Hematopoietic multipotent progenitor cell treated with erythropoietin and hydrocortisone succinate and interleukin-3 and kit ligand, for 6 days (in vitro differentiated cells): ENCODE results near the gene PLEKHG4.

Source experiments
- DNase-seq: peaks from one replicate; pipeline ENCODE4 v3.0.0-alpha.2; 2015

Gene PLEKHG4, protein sequence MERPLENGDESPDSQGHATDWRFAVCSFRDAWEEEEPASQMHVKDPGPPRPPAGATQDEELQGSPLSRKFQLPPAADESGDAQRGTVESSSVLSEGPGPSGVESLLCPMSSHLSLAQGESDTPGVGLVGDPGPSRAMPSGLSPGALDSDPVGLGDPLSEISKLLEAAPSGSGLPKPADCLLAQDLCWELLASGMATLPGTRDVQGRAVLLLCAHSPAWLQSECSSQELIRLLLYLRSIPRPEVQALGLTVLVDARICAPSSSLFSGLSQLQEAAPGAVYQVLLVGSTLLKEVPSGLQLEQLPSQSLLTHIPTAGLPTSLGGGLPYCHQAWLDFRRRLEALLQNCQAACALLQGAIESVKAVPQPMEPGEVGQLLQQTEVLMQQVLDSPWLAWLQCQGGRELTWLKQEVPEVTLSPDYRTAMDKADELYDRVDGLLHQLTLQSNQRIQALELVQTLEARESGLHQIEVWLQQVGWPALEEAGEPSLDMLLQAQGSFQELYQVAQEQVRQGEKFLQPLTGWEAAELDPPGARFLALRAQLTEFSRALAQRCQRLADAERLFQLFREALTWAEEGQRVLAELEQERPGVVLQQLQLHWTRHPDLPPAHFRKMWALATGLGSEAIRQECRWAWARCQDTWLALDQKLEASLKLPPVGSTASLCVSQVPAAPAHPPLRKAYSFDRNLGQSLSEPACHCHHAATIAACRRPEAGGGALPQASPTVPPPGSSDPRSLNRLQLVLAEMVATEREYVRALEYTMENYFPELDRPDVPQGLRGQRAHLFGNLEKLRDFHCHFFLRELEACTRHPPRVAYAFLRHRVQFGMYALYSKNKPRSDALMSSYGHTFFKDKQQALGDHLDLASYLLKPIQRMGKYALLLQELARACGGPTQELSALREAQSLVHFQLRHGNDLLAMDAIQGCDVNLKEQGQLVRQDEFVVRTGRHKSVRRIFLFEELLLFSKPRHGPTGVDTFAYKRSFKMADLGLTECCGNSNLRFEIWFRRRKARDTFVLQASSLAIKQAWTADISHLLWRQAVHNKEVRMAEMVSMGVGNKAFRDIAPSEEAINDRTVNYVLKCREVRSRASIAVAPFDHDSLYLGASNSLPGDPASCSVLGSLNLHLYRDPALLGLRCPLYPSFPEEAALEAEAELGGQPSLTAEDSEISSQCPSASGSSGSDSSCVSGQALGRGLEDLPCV

DNA sequence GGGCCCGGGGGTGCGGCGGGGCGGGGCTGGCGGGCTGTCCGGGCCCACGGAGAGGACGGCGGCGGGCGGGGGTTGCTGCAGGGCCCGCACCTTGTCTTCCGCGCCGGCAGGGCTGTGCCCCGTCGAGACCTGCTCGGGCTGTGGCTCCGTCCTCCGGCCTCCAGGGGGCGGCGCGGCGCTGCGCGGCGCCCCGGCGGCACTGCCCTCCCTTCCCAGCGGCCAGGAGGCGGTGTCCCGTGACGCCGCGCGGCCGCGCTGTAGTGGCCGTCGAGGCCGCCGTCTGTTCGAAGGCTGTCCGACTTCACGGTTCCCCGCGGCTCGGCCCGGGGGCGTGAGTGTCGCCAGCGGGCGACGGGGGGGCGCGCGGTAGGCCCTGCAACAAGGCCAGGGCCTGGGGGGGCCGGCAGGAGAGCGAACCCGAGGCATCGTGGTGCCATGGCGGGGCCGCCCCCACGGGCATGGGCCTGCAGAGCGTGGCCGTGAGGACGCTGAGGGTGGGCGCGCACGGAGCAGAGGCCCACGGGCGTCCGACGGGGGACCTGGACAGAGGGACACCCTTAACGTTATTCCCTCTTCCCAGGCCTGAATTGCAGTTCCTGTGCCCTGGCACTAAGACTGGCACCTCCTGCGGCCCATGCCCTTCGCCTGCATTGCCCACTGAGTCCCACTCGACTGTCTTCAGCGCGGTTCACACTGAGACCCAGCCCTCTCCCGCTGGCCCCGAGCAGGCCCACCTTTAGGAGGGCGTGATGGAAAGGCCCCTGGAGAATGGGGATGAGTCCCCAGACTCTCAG lies at the start of gene PLEKHG4:
Gene PLEKHG4, plus strand, starts transcription at position 237 of the 794 bp plus-strand sequence. Its CDS starts 513 bp downstream, at position 750.
- peak; percentile 86 for DNase-seq

GRCh38 chr16:67229906-67230808 lies 49.2 kb upstream of the PLEKHG4 start:
- DNase-seq = no peak

DNA sequence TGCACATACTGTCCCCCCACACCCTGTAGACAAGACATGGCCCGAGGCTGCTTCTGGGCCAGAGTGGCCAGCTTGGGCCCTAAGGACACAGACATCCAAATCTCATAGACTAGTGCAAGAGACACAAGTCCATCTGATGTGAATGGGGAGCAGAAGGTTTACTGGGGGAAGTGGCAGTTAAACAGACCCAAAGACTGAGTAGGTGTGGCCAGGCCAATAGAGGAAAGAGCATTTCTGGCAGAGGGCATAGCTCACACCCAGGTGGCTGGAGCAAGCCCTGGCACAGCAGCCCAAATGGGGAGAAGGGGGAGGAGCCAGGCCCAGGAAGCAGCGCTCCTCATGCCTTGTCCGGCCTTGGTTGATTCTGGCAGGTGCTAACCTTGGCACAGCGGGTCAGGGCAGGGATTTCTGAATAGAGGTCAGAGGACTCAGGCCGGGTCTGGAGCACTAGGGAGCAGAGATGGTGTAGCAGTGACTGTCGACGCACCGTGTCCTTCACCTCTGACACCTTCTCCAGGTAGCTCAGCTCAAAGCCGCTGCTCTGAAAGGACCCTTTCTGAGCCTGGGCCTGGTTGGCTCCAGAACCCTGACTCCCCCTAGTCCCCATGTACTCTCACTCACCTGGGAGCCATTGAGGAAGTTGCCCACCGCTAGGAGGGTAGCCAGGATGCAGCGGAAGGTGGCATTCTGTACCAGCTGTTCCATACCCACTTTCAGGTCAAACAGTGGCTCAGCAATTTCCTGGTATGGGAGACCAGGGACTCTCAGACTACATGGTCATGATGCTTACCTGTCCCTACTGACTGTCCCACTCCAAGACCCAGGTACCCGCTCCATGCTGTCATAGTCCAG lies 48.3 kb upstream of the PLEKHG4 start:
- no peak for DNase-seq

GRCh38 chr16:67233596-67233995 lies 45.7 kb upstream of the PLEKHG4 start:
- DNase-seq = no peak

DNA sequence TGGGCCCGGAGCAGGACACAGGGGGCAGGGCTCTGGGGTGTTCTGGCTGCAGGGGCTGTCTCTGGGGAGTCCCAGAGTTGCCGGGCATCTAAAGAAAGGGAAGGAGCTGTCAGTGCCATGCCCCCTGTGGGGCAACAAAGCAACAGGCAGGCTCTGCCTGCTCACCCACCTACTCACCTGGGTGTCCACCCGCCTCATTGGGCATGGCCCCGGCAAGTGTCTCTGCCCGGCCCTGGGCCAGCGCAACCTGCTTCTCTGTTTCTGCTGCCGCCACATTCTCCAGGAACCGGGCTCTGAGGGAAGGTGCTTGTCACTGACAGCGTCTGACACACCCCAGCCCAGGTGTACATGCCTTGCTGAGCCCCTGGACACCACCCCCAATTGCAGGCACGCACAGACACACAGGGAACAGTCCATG lies 45.1 kb upstream of the PLEKHG4 start:
- no peak for DNase-seq

DNA sequence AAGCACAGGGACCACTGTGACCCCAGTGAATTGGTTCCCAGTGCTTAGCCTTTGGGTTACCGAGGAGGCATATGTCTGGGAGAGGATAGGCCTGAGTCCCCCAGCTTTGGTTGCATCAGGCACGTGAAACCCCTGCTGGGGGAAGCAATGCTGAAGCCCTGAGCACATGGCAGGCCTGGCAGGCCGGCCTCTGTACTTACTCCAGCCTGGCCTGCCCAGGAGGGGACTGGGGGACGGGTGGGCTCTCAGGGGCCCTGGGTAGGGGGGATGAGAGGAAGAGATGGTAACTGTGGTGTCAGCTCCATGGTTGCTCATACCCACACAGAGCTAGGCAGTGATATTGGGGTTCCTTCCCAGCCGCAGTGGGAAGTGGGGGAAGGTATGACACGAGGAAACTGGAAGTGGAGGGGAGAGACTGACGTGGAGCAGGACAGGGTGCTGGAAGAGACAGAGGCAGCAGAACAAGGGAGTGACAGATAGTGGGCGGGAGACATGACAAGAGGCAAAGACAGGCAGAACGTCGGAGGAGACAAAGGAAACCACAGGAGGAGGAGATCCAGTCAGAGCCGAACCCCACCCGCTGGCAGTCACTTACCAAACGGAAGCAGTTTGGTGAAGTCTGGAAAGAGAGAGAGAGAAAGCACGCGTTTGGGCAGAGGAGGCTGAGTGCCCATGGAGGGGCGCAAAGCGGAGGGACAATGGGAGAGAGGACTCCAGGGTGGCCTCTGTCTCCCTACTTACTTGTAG lies 43.3 kb upstream of the PLEKHG4 start:
- DNase-seq = peak; percentile 87

- peak; percentile 91 for DNase-seq
Observed at GRCh38 chr16:67236563-67237395, 42.6 kb upstream of the PLEKHG4 start.

GRCh38 chr16:67237396-67238277 lies 41.7 kb upstream of the PLEKHG4 start:
- DNase-seq = no peak

- no peak for DNase-seq
Observed at GRCh38 chr16:67238278-67238575, 41.1 kb upstream of the PLEKHG4 start.

GRCh38 chr16:67238806-67239470 lies 40.4 kb upstream of the PLEKHG4 start:
- DNase-seq = no peak

DNA sequence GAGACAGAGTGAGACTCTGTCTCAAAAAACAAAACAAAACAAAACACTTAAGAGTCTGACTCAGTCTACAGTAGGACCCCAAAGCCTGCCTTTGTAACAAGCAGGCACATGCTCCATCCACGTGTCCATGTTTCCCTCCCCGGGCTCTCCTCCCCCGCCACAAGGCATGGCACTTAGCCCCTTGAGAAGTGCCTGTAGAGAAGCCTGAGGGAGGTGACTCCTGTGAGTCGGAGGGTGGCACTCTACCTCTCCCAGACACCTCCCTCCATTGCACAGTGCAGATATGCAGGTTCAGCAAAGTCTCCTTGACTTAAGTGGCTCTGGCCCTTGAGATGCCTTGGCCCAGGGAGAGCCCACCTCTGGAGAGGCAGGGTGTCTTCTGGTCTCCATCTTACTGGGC lies 38.8 kb upstream of the PLEKHG4 start:
- peak; percentile 37 for DNase-seq

GRCh38 chr16:67241008-67241900 lies 38.1 kb upstream of the PLEKHG4 start:
- DNase-seq = no peak

- no peak for DNase-seq
Observed at GRCh38 chr16:67242138-67242730, 37.1 kb upstream of the PLEKHG4 start.

DNA sequence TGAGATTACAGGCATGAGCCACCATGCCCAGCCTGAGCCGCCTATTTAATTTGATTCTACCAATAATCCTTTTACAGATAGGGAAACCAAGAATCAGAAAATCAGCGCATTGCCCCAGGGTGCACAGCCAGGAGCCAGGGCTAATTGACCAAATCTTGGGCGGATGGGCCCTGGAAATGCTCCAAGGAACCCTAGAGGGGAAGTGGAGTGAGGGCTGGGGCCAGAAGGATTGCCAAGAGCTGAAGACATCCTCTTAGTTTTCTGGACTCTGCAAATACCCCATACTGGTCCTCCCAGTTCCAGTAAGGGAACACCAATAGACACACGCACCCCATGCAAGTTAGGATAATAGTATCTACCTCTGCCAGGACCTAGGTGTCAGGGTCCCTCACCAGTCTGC lies 35.9 kb upstream of the PLEKHG4 start:
- DNase-seq = no peak

- peak; percentile 89 for DNase-seq
Observed at GRCh38 chr16:67244387-67245185, 34.7 kb upstream of the PLEKHG4 start.
